Stimulated activated CD8-positive, alpha-beta memory T cell treated with anti-CD3 and anti-CD28 coated beads, Interleukin-15, amount 100 ng/mL, for 1 hour (primary cell): ENCODE measurements around the gene CORO1A.
"Not testable (repeated sequence)": the region's sequence is repeated elsewhere in the genome, so short reads cannot be mapped to it uniquely, and the experiment has no call there.

Experiments
- DNase-seq: peaks from one replicate; pipeline ENCODE4 v3.0.0-alpha.2; 2020; ENCODE audit warnings: low read depth

Gene CORO1A

GRCh38 chr16:30170145-30170544, 13.3 kb upstream of the CORO1A start:
- DNase-seq: not testable (repeated sequence)

GRCh38 chr16:30173054-30173453, 10.3 kb upstream of the CORO1A start:
- no peak for DNase-seq

GRCh38 chr16:30176876-30177275, 6.5 kb upstream of the CORO1A start:
- DNase-seq: not testable (repeated sequence)

- no peak for DNase-seq
Observed at GRCh38 chr16:30179195-30179594, 4.2 kb upstream of the CORO1A start.

GRCh38 chr16:30179931-30180330, 3.5 kb upstream of the CORO1A start:
- no peak for DNase-seq

GRCh38 chr16:30180741-30181140, 2.7 kb upstream of the CORO1A start:
- DNase-seq: no peak

- peak; percentile 53 for DNase-seq
Observed at GRCh38 chr16:30184096-30184890, 891 bp downstream of the CORO1A start.

- DNase-seq: peak; percentile 15
Observed at GRCh38 chr16:30184891-30185682, 1.7 kb downstream of the CORO1A start.

- peak; percentile 68 for DNase-seq
Observed at GRCh38 chr16:30185683-30186421, 2.5 kb downstream of the CORO1A start.

GRCh38 chr16:30186444-30186781, 3.0 kb downstream of the CORO1A start:
- DNase-seq: no peak

- peak; percentile 83 for DNase-seq
Observed at GRCh38 chr16:30186782-30187555, 3.6 kb downstream of the CORO1A start.

GRCh38 chr16:30187556-30187865, 4.1 kb downstream of the CORO1A start:
- no peak for DNase-seq

- no peak for DNase-seq
Observed at GRCh38 chr16:30187971-30188561, 4.7 kb downstream of the CORO1A start.

- not testable (repeated sequence) for DNase-seq
Observed at GRCh38 chr16:30191158-30191557, 7.8 kb downstream of the CORO1A start.

GRCh38 chr16:30193098-30193497, 9.7 kb downstream of the CORO1A start:
- DNase-seq: not testable (repeated sequence)

- not testable (repeated sequence) for DNase-seq
Observed at GRCh38 chr16:30193615-30194014, 10.2 kb downstream of the CORO1A start, which contains the start of the genes BOLA2B and SLX1A. TSS of gene BOLA2B (minus strand) at chr16:30193666. CDS start at chr16:30193595, 71 bp downstream. TSS of gene SLX1A (plus strand) at chr16:30193875. CDS start at chr16:30194085, 210 bp downstream.

GRCh38 chr16:30194172-30194925, 10.9 kb downstream of the CORO1A start:
- DNase-seq: not testable (repeated sequence)

GRCh38 chr16:30197001-30197400, 13.6 kb downstream of the CORO1A start:
- DNase-seq: not testable (repeated sequence)

GRCh38 chr16:30199049-30199448, 15.6 kb downstream of the CORO1A start, which contains the start of gene SULT1A3:
TSS of gene SULT1A3 (plus strand) at chr16:30199255. CDS start at chr16:30200729, 1,474 bp downstream.
- not testable (repeated sequence) for DNase-seq

GRCh38 chr16:30199608-30200343, 16.4 kb downstream of the CORO1A start:
- DNase-seq: not testable (repeated sequence)
